GM18517 (cell line): ENCODE results near the gene ZHX3.
"Not testable (repeated sequence)": the region's sequence is repeated elsewhere in the genome, so short reads cannot be mapped to it uniquely, and the experiment has no call there.

Source experiments
- ATAC-seq: cut with Tn5 transposase; IDR thresholded peaks from one replicate; pipeline ENCODE4 v1.9.1; 2021; ENCODE audit warnings: mild to moderate bottlenecking, moderate library complexity; ENCODE audit not compliant: unreplicated experiment

Gene ZHX3

GRCh38 chr20:41137614-41138474 is 179.7 kb downstream of the ZHX3 start:
- ATAC-seq: peak; percentile 24

GRCh38 chr20:41136680-41137613 is 180.6 kb downstream of the ZHX3 start, which contains the start of gene PLCG1:
Gene PLCG1 (plus strand): TSS chr20:41137543. CDS start chr20:41137642, 99 bp downstream.
- ATAC-seq: peak; percentile 40

GRCh38 chr20:41135888-41136679 is 181.4 kb downstream of the ZHX3 start:
- ATAC-seq: no peak

DNA sequence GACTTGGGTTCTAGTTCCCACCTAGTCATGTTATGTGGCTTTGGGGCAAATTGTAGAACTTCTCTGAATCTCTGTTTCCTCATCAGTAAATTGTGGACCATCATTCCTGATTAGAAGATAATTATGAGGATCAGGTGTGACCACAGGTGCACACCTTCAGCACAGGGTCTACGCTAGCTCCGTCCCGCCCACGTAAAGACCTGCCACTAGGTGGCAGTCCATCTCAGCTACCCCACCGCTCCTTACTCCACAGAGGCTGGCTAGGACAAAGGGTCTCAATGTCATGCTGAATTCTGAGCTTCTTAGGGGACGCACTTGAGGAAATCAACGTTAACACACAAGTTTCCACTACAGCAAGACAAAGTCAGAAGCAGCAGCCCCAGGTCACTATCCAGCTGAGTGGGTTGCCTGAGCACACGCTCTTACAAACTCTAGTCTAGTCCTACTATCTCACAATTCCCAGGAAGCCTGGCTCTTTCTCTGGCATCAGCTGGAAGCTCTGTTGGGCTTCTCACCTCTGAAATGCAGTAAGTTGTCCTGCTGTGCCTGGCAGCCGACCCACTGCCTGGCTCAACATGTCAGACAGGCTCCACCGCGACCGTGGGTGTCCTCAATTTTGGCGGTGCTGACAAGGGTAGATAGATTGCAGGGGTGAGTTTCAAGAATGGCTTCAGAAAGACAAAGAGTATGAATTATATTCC is 182.2 kb downstream of the ZHX3 start:
- no peak for ATAC-seq

DNA sequence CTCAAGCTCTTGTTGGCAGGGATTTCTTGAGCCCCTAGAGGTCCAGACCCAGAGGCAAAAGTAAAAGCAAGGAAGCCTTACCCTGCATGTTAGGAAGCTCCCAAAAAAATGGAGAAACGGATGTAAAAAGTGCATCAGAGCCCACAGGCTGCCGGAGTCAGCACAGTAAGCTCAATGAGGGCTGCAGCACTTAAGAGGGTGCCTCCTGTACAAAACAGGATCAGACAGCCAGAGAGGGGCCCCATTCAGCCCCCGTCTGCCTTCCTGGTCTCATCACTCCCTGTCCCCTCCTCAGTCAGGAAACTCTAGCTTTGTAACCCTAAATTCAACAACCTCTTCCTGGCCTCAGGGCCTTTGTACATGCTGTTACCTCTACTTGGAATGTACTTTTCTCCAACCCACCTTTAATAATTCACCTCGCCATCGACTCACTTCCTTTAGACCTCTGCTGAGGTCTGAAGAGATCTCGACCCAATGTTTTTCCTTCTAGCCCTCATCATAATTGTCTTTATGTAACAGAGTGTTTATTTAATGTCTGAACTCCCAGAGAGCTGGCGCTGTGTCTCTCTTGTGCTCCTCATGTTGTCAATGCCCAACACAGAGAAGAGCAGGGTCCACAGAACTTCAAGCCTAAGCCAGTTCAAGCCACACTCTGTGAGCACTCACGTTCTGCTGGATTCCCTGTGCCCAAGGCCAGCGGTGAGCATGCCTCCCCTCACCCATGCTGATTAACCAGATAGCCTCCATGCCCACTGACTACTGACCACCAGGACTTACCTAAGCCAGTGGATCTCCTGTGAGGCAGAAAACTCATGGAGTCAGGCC is 183.0 kb downstream of the ZHX3 start:
- no peak for ATAC-seq

- peak; percentile 58 for ATAC-seq
These were observed 183.7 kb downstream of the ZHX3 start for GRCh38 chr20:41133709-41134361.

DNA sequence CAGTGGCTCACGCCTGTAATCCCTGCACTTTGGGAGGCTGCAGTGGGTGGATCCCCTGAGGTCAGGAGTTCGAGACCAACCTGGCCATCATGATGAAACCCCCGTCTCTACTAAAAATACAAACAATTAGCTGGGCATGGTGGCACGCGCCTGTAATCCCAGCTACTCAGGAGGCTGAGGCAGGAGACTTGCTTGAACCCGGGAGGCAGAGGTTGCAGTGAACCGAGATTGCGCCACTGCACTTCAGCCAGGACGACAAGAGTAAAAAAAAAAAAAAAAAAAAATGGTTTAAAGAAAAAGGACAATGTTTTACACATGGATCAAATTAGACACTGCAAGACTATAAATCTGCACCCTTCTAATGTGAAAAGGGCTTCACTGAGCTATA is 185.1 kb downstream of the ZHX3 start:
- not testable (repeated sequence) for ATAC-seq

GRCh38 chr20:41131594-41132387 is 185.7 kb downstream of the ZHX3 start:
- ATAC-seq: no peak
